ENCODE data around the gene ACSS1.

DNA sequence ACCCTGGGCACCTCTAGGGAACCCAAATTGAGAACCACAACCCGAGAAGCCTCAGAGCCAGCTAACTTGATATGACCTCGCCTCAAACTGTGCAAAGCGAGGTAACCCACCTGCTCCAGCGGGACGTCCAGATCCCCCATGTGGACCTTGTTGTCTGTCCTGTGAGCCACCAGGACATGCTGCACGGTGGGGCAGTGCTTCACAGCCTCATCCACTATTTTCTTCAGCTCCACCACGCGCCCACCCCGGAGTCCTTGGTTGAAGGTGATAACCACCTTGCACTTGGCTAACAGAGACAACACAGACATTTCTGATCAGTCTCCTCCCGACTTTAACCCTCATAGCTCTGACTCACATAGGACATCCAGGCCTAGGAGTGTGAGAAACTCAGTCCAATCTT lies 34.6 kb downstream of the ACSS1 start:
- TF ChIP-seq ZFP3 (CRISPR knock-in tag; IDR thresholded peaks at IDR 0.05) (no peak), PPARA (CRISPR knock-in tag; IDR thresholded peaks at IDR 0.05; ENCODE audit: borderline replicate concordance) (no peak), ISL1 (CRISPR knock-in tag; IDR thresholded peaks at IDR 0.05) (no peak)
- TF ChIP-seq, protein P1, sequence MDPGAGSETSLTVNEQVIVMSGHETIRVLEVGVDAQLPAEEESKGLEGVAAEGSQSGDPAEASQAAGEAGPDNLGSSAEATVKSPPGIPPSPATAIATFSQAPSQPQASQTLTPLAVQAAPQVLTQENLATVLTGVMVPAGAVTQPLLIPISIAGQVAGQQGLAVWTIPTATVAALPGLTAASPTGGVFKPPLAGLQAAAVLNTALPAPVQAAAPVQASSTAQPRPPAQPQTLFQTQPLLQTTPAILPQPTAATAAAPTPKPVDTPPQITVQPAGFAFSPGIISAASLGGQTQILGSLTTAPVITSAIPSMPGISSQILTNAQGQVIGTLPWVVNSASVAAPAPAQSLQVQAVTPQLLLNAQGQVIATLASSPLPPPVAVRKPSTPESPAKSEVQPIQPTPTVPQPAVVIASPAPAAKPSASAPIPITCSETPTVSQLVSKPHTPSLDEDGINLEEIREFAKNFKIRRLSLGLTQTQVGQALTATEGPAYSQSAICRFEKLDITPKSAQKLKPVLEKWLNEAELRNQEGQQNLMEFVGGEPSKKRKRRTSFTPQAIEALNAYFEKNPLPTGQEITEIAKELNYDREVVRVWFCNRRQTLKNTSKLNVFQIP (CRISPR knock-in tag; IDR thresholded peaks at IDR 0.05; ENCODE audit: borderline replicate concordance, low read depth): no peak

Measured in SK-N-SH treated with all-trans-retinoic acid at 6 μM for 48 hours (cell line).